ENCODE measurements around the gene KSR1.

DNA sequence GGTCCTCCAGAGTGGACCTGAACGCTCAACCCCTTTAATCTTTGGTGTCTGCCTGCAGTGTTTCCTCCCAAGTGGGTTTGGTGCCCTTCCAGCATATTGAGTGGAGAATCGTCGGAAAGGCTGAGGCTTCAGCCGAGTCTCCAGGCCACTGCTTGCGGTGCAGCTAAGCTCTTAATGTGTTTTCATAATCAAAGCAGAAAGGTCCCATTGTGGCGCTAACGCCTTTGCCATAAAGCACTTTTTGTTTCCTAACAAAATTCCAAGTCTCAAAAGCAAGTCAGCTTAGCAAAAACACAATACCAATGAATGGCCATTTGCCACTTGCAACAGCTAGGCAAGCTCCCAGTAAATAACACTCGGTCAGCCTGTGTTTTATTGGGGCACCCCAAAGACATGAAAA is 57.6 kb downstream of the KSR1 start:
- TF ChIP-seq, protein P1, sequence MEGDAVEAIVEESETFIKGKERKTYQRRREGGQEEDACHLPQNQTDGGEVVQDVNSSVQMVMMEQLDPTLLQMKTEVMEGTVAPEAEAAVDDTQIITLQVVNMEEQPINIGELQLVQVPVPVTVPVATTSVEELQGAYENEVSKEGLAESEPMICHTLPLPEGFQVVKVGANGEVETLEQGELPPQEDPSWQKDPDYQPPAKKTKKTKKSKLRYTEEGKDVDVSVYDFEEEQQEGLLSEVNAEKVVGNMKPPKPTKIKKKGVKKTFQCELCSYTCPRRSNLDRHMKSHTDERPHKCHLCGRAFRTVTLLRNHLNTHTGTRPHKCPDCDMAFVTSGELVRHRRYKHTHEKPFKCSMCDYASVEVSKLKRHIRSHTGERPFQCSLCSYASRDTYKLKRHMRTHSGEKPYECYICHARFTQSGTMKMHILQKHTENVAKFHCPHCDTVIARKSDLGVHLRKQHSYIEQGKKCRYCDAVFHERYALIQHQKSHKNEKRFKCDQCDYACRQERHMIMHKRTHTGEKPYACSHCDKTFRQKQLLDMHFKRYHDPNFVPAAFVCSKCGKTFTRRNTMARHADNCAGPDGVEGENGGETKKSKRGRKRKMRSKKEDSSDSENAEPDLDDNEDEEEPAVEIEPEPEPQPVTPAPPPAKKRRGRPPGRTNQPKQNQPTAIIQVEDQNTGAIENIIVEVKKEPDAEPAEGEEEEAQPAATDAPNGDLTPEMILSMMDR (IDR thresholded peaks at IDR 0.05), result no peak
- no peak for TF ChIP-seq POLR2AphosphoS5 (IDR thresholded peaks at IDR 0.05)
